DOHH2 (cell line): ENCODE data around the gene RPH3AL.

Experiments
- EZH2phosphoT487 ChIP-seq: fragments of 200-600 bp; sonication (generic); IDR thresholded peaks from 2 replicates; pipeline ENCODE4 v1.6.1; 2017; ENCODE audit warnings: borderline replicate concordance, mild to moderate bottlenecking, antibody characterized with exemption, low read length, moderate library complexity, mixed read lengths
- TF ChIP-seq, protein P1 (sequence below): fragments of 200-600 bp; sonication (generic); IDR thresholded peaks from one replicate; pipeline ENCODE4 v1.5.1; 2014; ENCODE audit warnings: antibody characterized with exemption, mild to moderate bottlenecking, low read depth, low read length; ENCODE audit not compliant: poor library complexity, severe bottlenecking

- TF ChIP-seq, protein P1, sequence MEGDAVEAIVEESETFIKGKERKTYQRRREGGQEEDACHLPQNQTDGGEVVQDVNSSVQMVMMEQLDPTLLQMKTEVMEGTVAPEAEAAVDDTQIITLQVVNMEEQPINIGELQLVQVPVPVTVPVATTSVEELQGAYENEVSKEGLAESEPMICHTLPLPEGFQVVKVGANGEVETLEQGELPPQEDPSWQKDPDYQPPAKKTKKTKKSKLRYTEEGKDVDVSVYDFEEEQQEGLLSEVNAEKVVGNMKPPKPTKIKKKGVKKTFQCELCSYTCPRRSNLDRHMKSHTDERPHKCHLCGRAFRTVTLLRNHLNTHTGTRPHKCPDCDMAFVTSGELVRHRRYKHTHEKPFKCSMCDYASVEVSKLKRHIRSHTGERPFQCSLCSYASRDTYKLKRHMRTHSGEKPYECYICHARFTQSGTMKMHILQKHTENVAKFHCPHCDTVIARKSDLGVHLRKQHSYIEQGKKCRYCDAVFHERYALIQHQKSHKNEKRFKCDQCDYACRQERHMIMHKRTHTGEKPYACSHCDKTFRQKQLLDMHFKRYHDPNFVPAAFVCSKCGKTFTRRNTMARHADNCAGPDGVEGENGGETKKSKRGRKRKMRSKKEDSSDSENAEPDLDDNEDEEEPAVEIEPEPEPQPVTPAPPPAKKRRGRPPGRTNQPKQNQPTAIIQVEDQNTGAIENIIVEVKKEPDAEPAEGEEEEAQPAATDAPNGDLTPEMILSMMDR: no peak
- TF ChIP-seq EZH2phosphoT487: no peak
These were observed 146.8 kb downstream of the RPH3AL start for GRCh38 chr17:205817-206216.
